ENCODE results near the gene PSMF1.

PSMF1 gene

DNA sequence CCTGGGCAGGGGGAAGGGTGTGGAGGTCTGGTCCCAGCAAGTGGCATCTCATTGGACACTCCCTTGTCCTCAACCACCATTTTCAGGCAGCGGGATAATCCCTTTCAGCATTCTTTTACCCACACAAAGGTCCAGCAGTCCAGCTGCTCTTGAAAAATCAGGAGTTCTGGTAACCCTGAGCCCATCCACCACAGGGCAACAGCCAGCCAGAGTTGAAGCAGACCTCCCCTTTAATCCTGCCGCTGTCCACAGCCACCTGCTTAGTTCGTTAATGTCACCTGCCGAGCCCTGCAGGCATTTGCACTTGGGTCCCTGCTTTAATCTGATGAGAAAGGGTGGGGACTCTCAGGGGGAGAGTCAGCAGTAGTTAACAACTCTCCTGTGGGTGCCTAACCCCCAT, 55.3 kb downstream of the PSMF1 start:
- no peak for TF ChIP-seq CTCF (IDR thresholded peaks at IDR 0.05; ENCODE audit: extremely low read depth, missing control alignments)
- DNase-seq (ENCODE audit: low spot score) = no peak

GRCh38 chr20:1174787-1175186, 56.4 kb downstream of the PSMF1 start:
- DNase-seq (ENCODE audit: low spot score) = no peak
- no peak for TF ChIP-seq CTCF (IDR thresholded peaks at IDR 0.05; ENCODE audit: extremely low read depth, missing control alignments)

DNA sequence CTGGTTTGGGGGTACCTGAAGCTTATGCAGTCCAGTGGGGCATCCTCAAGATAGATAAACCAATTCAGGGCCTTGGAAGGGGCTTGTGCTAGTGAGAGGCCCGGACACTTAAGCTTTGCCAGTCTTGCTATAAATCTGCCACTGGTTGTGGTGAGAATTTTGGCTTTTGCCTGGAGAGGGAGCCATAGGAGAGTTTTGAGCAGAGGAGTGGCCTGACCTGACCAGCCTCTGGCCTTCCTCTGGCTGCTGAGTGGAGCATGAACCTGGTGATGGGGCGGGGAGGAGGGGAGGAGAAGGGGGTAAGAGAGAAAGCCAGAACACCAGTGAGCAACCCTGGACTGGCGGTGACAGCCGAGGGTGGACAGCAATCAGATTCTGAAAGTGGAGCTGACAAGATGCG, 59.3 kb downstream of the PSMF1 start:
- DNase-seq (ENCODE audit: low spot score) = no peak
- TF ChIP-seq CTCF (IDR thresholded peaks at IDR 0.05; ENCODE audit: extremely low read depth, missing control alignments) = no peak

DNA sequence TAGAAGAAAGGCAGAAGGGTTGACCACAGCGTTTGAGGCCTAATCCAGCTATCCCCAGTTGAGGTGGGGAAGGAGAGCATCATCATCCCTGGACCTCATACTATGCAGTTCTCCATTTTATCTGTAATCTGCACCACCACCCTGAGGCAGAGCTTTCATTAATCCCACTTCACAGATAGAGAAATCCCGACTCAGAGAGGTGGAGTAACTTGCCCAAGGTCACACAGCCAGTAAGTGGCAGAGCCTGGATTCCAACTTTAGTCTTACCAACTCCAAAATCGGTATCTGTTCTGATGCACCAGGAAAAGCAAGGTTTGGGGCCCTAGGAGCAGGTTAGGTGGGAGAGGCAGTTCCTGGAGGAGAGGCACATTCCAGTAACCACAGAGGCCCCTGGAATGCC, 59.7 kb downstream of the PSMF1 start:
- TF ChIP-seq CTCF (IDR thresholded peaks at IDR 0.05; ENCODE audit: extremely low read depth, missing control alignments) = no peak
- no peak for DNase-seq (ENCODE audit: low spot score)

DNA sequence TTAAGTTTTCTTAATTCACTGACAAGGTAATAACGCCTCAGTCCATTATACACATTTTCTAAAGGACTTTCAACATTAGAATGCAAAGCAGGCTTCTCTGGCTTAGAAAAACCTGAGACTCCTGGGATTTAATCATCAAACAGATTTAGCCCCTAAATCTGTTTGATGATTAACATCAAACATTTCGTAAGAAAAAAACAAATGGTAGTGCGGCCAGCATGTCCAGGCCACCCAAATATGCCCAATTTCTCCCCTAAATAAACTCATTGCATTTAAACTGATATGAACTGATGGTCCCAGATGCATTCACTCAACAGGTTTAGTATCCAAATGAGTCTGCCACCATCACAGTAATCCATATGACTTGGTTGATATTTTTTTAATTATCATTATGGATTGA, 60.2 kb downstream of the PSMF1 start:
- no peak for TF ChIP-seq CTCF (IDR thresholded peaks at IDR 0.05; ENCODE audit: extremely low read depth, missing control alignments)
- no peak for DNase-seq (ENCODE audit: low spot score)

DNA sequence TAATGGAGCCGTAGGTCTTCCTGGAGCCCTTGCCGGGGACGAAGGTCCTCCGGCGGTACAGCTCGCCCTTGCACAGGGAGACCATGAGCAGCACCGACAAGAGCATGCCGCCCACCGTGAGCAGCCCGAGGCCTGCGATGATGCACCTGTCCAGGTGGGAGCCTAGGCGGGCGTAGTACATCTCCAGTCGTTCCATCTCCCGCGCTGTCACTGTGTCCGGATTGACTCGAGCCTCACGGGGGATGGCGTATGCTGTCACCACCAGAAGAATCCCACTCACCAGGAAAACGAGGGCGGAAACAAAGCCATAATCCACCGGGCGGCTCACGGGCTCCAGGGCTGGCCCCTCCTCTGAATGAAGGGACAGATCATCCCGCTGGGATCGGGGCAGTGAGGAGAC, 62.5 kb downstream of the PSMF1 start:
- DNase-seq (ENCODE audit: low spot score) = no peak
- no peak for TF ChIP-seq CTCF (IDR thresholded peaks at IDR 0.05; ENCODE audit: extremely low read depth, missing control alignments)

GRCh38 chr20:1182106-1182505, 63.7 kb downstream of the PSMF1 start:
- DNase-seq (ENCODE audit: low spot score) = no peak
- no peak for TF ChIP-seq CTCF (IDR thresholded peaks at IDR 0.05; ENCODE audit: extremely low read depth, missing control alignments)

All from GM20000 (cell line).